ENCODE results near the gene EXOSC1. TPM values are rescaled to one million over a fixed set of nuclear protein-coding genes. Genes with fewer than 3 reads are reported as not detected.

Gene EXOSC1
- total and polyA plus RNA-seq, 2 of the 13 experiments (the other 11 are each of a cell fraction or from before 2014, with no cell fraction given): 36.3 to 39.9 TPM

DNA sequence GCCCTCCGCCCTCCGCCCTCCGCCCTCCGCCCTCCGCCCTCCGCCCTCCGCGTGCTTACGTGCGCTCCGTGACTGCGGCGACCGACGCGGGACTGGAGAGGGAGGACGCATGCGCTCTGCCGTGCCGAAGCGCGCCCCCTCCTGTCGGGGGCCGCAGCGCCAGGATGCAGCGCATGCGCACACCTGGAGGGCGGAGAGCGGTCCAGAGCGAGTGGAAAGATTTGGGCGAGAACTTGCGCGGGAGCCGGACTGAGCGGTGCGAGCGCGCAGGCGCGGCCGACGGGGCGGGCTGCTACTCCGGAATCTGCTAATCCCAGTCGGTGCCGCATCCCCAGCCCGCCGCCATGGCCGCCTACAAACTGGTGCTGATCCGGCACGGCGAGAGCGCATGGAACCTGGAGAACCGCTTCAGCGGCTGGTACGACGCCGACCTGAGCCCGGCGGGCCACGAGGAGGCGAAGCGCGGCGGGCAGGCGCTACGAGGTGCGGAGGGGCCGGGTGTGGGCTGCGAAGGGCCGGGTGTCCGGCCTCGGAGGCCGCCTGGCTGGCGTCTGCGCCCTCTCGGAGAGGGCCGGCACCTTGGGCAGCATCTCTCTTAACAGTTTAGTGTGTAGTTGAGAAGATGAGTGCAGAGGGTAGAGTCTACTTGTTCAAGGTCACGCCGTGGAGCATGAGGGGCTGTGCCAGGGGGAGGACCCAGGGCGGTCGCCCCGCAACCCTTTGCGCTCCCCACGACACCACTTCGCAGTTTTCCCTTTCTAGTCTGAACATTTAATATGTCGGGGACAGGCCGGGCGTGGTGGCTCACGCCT is 19.6 kb downstream of the EXOSC1 start, which contains the start of gene PGAM1 (continued):
- peak; percentile 78; the same call in 1 of the 2 replicates for TF ChIP-seq YEATS4 (CRISPR knock-in tag; IDR thresholded peaks at IDR 0.05; ENCODE audit: borderline replicate concordance)
- TF ChIP-seq, protein P1, sequence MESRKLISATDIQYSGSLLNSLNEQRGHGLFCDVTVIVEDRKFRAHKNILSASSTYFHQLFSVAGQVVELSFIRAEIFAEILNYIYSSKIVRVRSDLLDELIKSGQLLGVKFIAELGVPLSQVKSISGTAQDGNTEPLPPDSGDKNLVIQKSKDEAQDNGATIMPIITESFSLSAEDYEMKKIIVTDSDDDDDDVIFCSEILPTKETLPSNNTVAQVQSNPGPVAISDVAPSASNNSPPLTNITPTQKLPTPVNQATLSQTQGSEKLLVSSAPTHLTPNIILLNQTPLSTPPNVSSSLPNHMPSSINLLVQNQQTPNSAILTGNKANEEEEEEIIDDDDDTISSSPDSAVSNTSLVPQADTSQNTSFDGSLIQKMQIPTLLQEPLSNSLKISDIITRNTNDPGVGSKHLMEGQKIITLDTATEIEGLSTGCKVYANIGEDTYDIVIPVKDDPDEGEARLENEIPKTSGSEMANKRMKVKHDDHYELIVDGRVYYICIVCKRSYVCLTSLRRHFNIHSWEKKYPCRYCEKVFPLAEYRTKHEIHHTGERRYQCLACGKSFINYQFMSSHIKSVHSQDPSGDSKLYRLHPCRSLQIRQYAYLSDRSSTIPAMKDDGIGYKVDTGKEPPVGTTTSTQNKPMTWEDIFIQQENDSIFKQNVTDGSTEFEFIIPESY (CRISPR knock-in tag; IDR thresholded peaks at IDR 0.05): peak; percentile 45; the same call in 1 of the 2 replicates
- peak; percentile 69; the same call in 1 of the 2 replicates for TF ChIP-seq ZNF709 (CRISPR knock-in tag; IDR thresholded peaks at IDR 0.05)
- TF ChIP-seq, protein P2, sequence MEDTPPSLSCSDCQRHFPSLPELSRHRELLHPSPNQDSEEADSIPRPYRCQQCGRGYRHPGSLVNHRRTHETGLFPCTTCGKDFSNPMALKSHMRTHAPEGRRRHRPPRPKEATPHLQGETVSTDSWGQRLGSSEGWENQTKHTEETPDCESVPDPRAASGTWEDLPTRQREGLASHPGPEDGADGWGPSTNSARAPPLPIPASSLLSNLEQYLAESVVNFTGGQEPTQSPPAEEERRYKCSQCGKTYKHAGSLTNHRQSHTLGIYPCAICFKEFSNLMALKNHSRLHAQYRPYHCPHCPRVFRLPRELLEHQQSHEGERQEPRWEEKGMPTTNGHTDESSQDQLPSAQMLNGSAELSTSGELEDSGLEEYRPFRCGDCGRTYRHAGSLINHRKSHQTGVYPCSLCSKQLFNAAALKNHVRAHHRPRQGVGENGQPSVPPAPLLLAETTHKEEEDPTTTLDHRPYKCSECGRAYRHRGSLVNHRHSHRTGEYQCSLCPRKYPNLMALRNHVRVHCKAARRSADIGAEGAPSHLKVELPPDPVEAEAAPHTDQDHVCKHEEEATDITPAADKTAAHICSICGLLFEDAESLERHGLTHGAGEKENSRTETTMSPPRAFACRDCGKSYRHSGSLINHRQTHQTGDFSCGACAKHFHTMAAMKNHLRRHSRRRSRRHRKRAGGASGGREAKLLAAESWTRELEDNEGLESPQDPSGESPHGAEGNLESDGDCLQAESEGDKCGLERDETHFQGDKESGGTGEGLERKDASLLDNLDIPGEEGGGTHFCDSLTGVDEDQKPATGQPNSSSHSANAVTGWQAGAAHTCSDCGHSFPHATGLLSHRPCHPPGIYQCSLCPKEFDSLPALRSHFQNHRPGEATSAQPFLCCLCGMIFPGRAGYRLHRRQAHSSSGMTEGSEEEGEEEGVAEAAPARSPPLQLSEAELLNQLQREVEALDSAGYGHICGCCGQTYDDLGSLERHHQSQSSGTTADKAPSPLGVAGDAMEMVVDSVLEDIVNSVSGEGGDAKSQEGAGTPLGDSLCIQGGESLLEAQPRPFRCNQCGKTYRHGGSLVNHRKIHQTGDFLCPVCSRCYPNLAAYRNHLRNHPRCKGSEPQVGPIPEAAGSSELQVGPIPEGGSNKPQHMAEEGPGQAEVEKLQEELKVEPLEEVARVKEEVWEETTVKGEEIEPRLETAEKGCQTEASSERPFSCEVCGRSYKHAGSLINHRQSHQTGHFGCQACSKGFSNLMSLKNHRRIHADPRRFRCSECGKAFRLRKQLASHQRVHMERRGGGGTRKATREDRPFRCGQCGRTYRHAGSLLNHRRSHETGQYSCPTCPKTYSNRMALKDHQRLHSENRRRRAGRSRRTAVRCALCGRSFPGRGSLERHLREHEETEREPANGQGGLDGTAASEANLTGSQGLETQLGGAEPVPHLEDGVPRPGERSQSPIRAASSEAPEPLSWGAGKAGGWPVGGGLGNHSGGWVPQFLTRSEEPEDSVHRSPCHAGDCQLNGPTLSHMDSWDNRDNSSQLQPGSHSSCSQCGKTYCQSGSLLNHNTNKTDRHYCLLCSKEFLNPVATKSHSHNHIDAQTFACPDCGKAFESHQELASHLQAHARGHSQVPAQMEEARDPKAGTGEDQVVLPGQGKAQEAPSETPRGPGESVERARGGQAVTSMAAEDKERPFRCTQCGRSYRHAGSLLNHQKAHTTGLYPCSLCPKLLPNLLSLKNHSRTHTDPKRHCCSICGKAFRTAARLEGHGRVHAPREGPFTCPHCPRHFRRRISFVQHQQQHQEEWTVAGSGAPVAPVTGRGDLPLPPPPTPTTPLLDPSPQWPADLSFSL (CRISPR knock-in tag; IDR thresholded peaks at IDR 0.05): no peak
- TF ChIP-seq, protein P3, sequence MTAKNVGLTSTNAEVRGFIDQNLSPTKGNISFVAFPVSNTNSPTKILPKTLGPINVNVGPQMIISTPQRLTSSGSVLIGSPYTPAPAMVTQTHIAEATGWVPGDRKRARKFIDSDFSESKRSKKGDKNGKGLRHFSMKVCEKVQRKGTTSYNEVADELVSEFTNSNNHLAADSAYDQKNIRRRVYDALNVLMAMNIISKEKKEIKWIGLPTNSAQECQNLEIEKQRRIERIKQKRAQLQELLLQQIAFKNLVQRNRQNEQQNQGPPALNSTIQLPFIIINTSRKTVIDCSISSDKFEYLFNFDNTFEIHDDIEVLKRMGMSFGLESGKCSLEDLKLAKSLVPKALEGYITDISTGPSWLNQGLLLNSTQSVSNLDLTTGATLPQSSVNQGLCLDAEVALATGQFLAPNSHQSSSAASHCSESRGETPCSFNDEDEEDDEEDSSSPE (CRISPR knock-in tag; IDR thresholded peaks at IDR 0.05): peak; percentile 87
- TF ChIP-seq, protein P4, sequence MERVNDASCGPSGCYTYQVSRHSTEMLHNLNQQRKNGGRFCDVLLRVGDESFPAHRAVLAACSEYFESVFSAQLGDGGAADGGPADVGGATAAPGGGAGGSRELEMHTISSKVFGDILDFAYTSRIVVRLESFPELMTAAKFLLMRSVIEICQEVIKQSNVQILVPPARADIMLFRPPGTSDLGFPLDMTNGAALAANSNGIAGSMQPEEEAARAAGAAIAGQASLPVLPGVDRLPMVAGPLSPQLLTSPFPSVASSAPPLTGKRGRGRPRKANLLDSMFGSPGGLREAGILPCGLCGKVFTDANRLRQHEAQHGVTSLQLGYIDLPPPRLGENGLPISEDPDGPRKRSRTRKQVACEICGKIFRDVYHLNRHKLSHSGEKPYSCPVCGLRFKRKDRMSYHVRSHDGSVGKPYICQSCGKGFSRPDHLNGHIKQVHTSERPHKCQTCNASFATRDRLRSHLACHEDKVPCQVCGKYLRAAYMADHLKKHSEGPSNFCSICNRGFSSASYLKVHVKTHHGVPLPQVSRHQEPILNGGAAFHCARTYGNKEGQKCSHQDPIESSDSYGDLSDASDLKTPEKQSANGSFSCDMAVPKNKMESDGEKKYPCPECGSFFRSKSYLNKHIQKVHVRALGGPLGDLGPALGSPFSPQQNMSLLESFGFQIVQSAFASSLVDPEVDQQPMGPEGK (CRISPR knock-in tag; IDR thresholded peaks at IDR 0.05): peak; percentile 77
- TF ChIP-seq, protein P5, sequence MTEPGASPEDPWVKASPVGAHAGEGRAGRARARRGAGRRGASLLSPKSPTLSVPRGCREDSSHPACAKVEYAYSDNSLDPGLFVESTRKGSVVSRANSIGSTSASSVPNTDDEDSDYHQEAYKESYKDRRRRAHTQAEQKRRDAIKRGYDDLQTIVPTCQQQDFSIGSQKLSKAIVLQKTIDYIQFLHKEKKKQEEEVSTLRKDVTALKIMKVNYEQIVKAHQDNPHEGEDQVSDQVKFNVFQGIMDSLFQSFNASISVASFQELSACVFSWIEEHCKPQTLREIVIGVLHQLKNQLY (CRISPR knock-in tag; IDR thresholded peaks at IDR 0.05): no peak
- TF ChIP-seq MXI1 (IDR thresholded peaks at IDR 0.05; ENCODE audit: borderline replicate concordance, low read depth, low read length): peak; percentile 43; the same call in 1 of the 3 replicates
- TF ChIP-seq, protein P6, sequence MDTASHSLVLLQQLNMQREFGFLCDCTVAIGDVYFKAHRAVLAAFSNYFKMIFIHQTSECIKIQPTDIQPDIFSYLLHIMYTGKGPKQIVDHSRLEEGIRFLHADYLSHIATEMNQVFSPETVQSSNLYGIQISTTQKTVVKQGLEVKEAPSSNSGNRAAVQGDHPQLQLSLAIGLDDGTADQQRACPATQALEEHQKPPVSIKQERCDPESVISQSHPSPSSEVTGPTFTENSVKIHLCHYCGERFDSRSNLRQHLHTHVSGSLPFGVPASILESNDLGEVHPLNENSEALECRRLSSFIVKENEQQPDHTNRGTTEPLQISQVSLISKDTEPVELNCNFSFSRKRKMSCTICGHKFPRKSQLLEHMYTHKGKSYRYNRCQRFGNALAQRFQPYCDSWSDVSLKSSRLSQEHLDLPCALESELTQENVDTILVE (CRISPR knock-in tag; IDR thresholded peaks at IDR 0.05): peak; percentile 97
- peak; percentile 49; the same call in 1 of the 2 replicates for TF ChIP-seq ZNF768 (CRISPR knock-in tag; IDR thresholded peaks at IDR 0.05)
- TF ChIP-seq, protein P7, sequence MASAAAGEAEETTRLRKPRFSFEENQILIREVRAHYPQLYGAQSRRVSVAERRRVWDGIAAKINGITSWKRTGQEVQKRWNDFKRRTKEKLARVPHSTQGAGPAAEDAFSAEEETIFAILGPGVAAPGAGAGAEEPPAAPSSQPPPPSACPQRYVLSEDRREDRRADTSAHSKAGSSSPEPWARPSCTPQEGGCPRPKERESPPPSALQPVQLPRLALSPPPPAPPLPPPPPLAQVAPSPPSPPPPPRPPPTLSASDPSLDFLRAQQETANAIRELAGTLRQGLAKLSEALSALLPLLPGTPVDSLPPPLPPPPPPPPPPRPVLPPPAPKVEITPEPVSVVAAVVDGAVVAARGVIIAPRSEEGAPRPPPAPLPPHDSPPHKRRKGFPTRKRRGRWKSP (CRISPR knock-in tag; IDR thresholded peaks at IDR 0.05): peak; percentile 71; the same call in 1 of the 2 replicates
- peak; percentile 52 for TF ChIP-seq RXRA (CRISPR knock-in tag; IDR thresholded peaks at IDR 0.05)
- peak; percentile 32; the same call in 1 of the 2 replicates for TF ChIP-seq GATAD2A (CRISPR knock-in tag; IDR thresholded peaks at IDR 0.05)

Measured in HepG2 (cell line).